ENCODE measurements around the gene H6PD.

The H6PD gene

DNA sequence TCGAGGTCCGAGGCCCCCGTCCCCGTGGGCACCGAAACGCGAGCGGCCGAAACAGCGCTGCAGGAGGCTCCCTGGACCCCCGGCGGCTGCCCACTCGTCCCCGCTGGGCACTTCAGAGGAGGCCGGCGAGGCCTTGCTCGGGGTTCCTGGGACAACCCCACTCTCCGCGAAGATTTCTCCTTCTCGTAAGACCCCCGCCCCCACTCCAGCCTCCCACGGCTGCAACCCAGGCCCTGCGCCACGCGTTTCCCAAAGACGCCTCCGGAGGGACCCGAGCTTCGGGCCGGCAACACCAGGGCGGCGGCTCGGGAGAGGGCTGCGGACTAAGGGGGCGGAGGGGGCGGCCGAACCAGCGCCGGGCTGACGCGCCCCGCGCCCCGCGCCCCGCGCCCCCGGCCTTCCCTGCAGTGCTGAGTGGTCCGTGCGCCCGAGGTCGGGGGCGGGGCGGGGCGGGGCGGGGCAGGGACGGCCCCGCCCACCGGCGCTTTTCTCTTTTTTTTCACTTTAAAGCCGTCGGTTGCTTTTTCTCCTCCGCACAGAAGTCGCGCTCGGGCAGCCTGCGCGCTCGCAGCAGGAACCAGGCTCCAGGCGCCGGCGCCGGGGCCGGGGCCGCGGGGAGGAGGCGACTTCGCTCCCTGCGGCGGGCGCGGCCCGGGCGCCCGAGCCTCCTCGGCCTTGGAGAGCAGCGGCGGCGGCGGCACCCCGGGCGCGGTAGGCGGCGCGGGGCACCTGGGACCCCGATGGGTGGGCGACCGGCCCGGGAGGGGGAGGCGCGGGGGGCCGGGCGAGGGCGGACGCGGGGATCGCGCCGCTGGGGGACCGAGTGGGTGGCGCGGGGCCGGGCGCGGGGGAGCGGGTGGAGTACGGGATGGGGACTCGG, 58.0 kb downstream of the H6PD start, which contains the start of gene SPSB1:
SPSB1 (plus strand) TSS at position 534 of the 880 bp plus-strand sequence. CDS start 62,998 bp downstream, outside the sequence.
- no peak for TF ChIP-seq Cebpa-rat (IDR thresholded peaks at IDR 0.05)
- H3K9ac ChIP-seq = peak within 1 kb of the TSS; percentile 80 to 91 (median 87)
- H3K4me3 ChIP-seq = peak within 1 kb of the TSS; percentile 75 to 89 (median 81)
- peaks cover 13 to 17% (median 14%) of the 10 kb centered on the region in 11 experiments for H3K9me3 ChIP-seq (replicated peaks in 1 of 11)
- H3K27me3 ChIP-seq = no peaks in the 10 kb centered on the region
- H4K20me1 ChIP-seq = peaks cover 13 to 45% (median 40%) of the 10 kb centered on the region in 11 experiments; a peak in 19 of 22 replicates
- peaks cover 43 to 64% (median 58%) of the 10 kb centered on the region in 10 experiments for H3K4me1 ChIP-seq
- peak within 1 kb of the TSS; percentile 58 to 86 (median 79); a peak in 21 of 22 replicates for H3K27ac ChIP-seq
- H3K4me2 ChIP-seq = peak within 1 kb of the TSS; percentile 86 to 97 (median 90)
- peaks cover 0 to 7% (median 0%) of the 10 kb centered on the region in 11 experiments; a peak in 3 of 22 replicates for H3K36me3 ChIP-seq

DNA sequence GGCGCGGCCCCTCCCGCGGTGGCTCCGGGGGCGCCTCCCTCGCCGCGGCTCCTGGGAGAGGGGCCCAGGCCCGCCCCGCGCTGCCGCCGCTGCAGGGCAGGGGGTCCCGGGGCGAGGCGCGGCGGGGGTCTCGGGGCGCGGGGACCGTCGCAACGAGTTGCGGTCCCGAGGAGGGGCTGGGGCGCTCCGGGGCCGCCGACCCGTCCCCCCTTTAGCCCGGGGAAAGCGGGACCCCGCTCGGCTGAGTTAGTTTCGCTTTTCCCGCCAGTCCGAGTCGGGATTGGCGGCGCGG, 58.6 kb downstream of the H6PD start:
- Histone ChIP-seq H4K20me1 (peaks cover 13 to 51% (median 44%) of the 10 kb centered on the region in 11 experiments; a peak in 19 of 22 replicates), H3K27me3 (no peaks in the 10 kb centered on the region), H3K4me2 (peak overlapping the region; percentile 84 to 97 (median 89)), H3K9ac (peak overlapping the region; percentile 80 to 91 (median 87)), H3K27ac (peak overlapping the region; percentile 58 to 86 (median 79); a peak in 21 of 22 replicates), H3K36me3 (peaks cover 0 to 7% (median 0%) of the 10 kb centered on the region in 11 experiments; a peak in 3 of 22 replicates), H3K9me3 (replicated peaks in 1 of 11) (peaks cover 7 to 11% (median 8%) of the 10 kb centered on the region in 11 experiments), H3K4me1 (peaks cover 43 to 64% (median 58%) of the 10 kb centered on the region in 10 experiments), H3K4me3 (peak overlapping the region; percentile 75 to 89 (median 81))
- no peak for TF ChIP-seq Cebpa-rat (IDR thresholded peaks at IDR 0.05)

DNA sequence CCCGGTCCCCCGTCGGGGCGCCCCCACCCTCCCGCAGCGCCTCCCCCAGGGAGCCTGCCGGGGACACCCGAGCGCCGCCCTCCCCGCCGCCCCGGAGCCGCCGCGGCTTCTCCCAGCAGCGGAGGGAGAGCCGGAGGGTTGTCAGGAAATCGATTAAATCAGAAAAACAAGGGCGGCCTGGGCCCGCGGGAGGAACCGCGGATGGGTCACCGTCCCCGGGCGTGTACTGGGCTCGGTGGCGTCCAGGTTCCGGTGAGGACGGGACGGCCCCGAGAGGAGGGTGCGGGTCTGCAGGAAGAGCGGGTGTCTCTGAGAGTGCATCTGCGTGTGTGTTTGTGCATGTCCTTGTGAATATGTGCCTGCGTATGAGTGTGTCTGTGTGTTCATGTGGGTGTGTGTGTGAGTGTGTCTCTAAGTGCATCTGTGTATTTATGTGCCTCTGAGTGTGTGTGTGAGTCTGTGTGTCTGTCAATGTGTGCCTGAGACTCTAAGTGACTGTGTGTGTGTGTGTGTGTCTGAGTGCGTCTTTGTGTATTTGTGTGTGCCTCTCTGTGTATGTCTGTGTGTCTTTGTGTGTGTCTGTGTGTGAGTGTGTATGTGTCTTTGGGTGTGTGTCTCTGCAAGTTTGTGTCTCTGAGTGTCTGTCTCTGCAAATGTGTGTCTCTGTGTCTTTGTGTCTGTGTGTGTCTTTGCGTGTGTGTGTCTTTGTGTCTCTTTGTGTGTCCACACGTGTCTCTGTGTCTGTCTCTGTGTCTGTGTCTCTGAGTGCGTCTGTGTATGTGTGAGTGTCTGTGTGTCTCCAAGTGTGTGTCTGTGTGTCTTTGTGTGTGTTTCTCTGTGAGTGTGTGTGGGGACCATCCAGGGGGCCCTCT, 59.2 kb downstream of the H6PD start:
- TF ChIP-seq Cebpa-rat (IDR thresholded peaks at IDR 0.05) = no peak
- Histone ChIP-seq H3K27me3 (no peaks in the 10 kb centered on the region), H3K4me3 (peak overlapping the region; percentile 75 to 89 (median 81)), H3K4me2 (peak overlapping the region; percentile 84 to 97 (median 89)), H3K27ac (peak overlapping the region; percentile 58 to 86 (median 79); a peak in 21 of 22 replicates), H3K9ac (peak overlapping the region; percentile 80 to 91 (median 87)), H3K36me3 (peaks cover 0 to 7% (median 0%) of the 10 kb centered on the region in 11 experiments; a peak in 2 of 22 replicates), H3K9me3 (replicated peaks in 1 of 11) (peaks cover 1 to 5% (median 2%) of the 10 kb centered on the region in 11 experiments; a peak in 19 of 22 replicates), H3K4me1 (peaks cover 43 to 64% (median 58%) of the 10 kb centered on the region in 10 experiments), H4K20me1 (peaks cover 13 to 57% (median 45%) of the 10 kb centered on the region in 11 experiments; a peak in 19 of 22 replicates)

DNA sequence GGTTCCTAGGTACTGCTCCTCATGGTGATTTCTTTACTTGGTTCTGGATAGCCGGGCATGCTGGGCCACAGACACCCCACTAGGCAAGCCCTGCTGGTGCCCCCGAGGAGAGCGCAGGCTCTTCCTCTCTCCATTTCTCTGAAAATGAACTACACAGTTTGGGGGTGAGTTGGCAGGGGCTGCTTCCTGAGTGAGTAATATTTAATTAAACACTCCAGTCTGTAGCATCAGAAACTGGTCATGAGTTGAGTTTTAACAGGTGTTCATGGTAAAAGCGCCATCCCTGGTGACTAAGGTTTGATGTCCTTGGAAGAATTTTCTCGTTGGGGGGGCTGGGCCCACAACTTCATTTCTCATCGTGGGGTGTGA, 59.8 kb downstream of the H6PD start:
- Histone ChIP-seq H3K36me3 (peaks cover 0 to 7% (median 0%) of the 10 kb centered on the region in 11 experiments; a peak in 2 of 22 replicates), H3K4me3 (peak overlapping the region; percentile 75 to 89 (median 81)), H3K27me3 (no peaks in the 10 kb centered on the region), H3K9ac (peak overlapping the region; percentile 80 to 91 (median 87); a peak in 20 of 22 replicates), H3K9me3 (replicated peaks in 1 of 11) (no peaks in the 10 kb centered on the region), H3K4me2 (peak overlapping the region; percentile 84 to 97 (median 89)), H3K4me1 (peaks cover 43 to 64% (median 56%) of the 10 kb centered on the region in 10 experiments), H3K27ac (peak overlapping the region in 6 of 11 experiments; percentile 78 to 86 (median 80); a peak in 5 of 22 replicates), H4K20me1 (peaks cover 13 to 63% (median 45%) of the 10 kb centered on the region in 11 experiments; a peak in 19 of 22 replicates)
- TF ChIP-seq Cebpa-rat (IDR thresholded peaks at IDR 0.05) = no peak

GRCh38 chr1:9294910-9295636, 60.5 kb downstream of the H6PD start:
- H3K4me3 ChIP-seq = peak overlapping the region in 6 of 10 experiments; percentile 79 to 89 (median 82); a peak in 8 of 20 replicates
- H3K4me1 ChIP-seq = peaks cover 42 to 58% (median 53%) of the 10 kb centered on the region in 10 experiments
- H3K36me3 ChIP-seq = peaks cover 0 to 7% (median 0%) of the 10 kb centered on the region in 11 experiments; a peak in 2 of 22 replicates
- H3K27me3 ChIP-seq = no peaks in the 10 kb centered on the region
- no peak for TF ChIP-seq Cebpa-rat (IDR thresholded peaks at IDR 0.05)
- peak overlapping the region; percentile 84 to 97 (median 89) for H3K4me2 ChIP-seq
- peak overlapping the region in 1 of 11 experiments; percentile 79; a peak in 1 of 22 replicates for H3K27ac ChIP-seq
- no peaks in the 10 kb centered on the region for H3K9me3 ChIP-seq (replicated peaks in 1 of 11)
- peak overlapping the region in 9 of 11 experiments; percentile 37 to 91 (median 88); a peak in 10 of 22 replicates for H3K9ac ChIP-seq
- H4K20me1 ChIP-seq = peaks cover 13 to 69% (median 45%) of the 10 kb centered on the region in 11 experiments; a peak in 19 of 22 replicates

- Histone ChIP-seq H3K4me2 (peak overlapping the region in 10 of 11 experiments; percentile 84 to 97 (median 90); a peak in 18 of 22 replicates), H3K27ac (no peak overlapping the region), H3K27me3 (no peaks in the 10 kb centered on the region), H4K20me1 (peaks cover 13 to 77% (median 52%) of the 10 kb centered on the region in 11 experiments; a peak in 19 of 22 replicates), H3K36me3 (peaks cover 0 to 9% (median 0%) of the 10 kb centered on the region in 11 experiments; a peak in 5 of 22 replicates), H3K9me3 (replicated peaks in 1 of 11) (no peaks in the 10 kb centered on the region; a peak in 1 of 22 replicates), H3K4me1 (peaks cover 34 to 57% (median 51%) of the 10 kb centered on the region in 10 experiments), H3K4me3 (no peak overlapping the region), H3K9ac (no peak overlapping the region)
- TF ChIP-seq Cebpa-rat (IDR thresholded peaks at IDR 0.05) = no peak
Observed at GRCh38 chr1:9295884-9296283, 61.3 kb downstream of the H6PD start.

DNA sequence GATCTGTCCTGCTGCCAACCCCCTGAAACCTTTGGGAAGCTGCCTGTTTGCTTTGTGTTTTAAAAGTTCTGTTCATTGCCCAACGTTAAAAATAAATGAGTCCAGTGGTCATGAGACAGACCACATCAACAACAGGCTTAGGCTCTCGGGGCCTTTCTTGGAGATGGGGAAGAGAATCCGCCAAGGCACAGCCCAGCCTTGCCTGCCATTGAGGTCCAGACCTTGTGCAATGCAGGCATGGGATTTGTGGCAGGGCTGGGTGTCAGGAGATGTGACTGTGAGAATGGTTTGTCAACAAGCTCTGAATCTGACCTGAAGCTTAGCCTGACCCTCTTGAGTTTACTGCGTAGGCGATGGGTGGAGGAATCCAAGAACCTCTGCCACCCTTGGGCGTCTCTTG, 62.3 kb downstream of the H6PD start:
- H3K9me3 ChIP-seq (replicated peaks in 1 of 11) = no peaks in the 10 kb centered on the region; a peak in 1 of 22 replicates
- no peaks in the 10 kb centered on the region for H3K27me3 ChIP-seq
- no peak for TF ChIP-seq Cebpa-rat (IDR thresholded peaks at IDR 0.05)
- H3K9ac ChIP-seq = no peak overlapping the region
- H3K4me2 ChIP-seq = peak overlapping the region in 2 of 11 experiments; percentile 6 to 29; a peak in 2 of 22 replicates
- H3K4me1 ChIP-seq = peaks cover 31 to 57% (median 51%) of the 10 kb centered on the region in 10 experiments
- H4K20me1 ChIP-seq = peaks cover 13 to 87% (median 61%) of the 10 kb centered on the region in 11 experiments; a peak in 19 of 22 replicates
- no peak overlapping the region for H3K27ac ChIP-seq
- H3K36me3 ChIP-seq = peaks cover 0 to 16% (median 6%) of the 10 kb centered on the region in 11 experiments; a peak in 7 of 22 replicates
- no peak overlapping the region for H3K4me3 ChIP-seq
